GM19025 (cell line): Measurements from ENCODE around the gene CALU.

Experiments used
- ATAC-seq: cut with Tn5 transposase; IDR thresholded peaks from one replicate; pipeline ENCODE4 v1.9.1; 2021; ENCODE audit warnings: mild to moderate bottlenecking, low read depth, moderate library complexity; ENCODE audit not compliant: unreplicated experiment

Gene CALU

DNA sequence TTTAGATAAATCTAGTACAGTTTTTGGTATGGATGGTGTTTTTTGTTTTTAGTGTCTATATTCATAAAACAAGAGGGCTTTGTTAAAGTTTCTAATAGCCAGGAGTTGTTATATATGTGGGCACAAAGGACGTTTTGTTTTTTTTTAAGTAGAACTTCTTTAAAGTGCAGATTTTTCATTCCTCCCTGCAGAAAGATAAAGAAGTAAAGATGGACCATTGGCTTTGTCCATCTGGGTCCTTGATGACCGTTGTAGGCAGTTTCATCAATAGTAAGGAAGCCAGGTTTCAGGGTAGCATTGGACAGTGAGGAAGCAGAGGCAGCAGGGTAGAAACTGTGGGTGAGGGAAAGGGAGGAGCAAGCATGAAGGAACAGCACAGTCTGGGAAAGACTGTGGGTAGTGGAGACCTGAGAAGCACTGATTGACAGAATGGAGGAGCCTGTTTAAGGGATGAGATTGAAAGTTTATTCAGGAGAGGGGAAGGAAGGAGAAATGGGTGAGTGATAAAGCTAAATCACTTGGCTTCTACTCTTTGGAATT is 5.3 kb downstream of the CALU start:
- no peak for ATAC-seq

- no peak for ATAC-seq
These were observed 6.5 kb downstream of the CALU start for GRCh38 chr7:128745706-128746105.

DNA sequence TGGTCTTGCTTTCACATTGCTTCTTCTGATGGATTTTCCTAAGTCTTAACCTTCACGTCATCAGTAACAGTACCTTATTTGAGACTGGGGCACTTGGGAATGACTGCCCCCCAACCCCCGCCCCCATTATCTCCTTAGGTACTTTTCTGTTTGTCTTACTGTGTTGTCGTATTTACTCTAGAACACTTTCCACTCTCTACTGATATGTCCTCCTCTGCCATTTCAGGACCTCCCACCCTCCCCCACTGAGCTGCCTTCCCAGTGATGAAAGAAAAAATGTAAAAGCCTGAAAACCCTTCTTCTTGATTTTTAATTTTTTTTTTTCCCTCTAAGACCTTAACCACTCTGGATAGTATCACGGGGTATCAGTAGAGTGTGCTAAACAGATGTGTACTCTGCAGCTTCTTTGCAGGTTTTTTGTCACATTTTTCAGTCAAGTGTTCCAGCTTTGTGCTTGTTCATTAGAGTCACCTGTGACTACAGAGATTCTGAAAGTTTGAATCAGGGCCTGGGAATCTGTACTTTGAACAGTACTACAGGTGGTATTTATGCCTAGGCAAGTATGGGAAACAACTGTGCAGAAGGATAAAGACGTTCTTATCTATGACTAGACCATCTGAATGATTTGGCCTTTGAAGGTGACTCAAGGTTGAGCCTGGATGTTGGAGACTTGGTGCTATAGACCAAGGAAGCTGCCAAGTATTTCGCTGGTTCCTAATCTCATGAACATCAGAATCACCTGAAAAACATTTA is 8.3 kb downstream of the CALU start:
- no peak for ATAC-seq

DNA sequence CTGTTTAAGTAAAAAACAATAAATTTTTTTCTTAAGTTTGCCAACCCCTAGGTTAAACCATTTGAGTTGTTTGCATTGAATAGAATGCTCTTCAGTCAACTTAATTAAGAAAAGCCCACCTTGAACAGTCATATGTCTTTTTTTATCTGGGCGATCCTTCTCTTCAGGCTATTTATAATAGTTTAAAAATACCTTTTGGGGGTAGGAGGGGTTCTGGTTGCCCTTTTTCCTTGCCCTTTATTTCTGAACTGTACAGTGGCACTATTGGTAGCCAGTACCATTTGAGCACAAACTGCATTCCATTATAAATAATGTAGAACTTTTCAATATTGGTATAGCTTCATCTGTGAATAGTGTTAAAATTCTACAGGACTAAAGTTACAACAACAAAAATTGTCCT is 13.1 kb downstream of the CALU start:
- no peak for ATAC-seq

- ATAC-seq: no peak
These were observed 16.1 kb downstream of the CALU start for GRCh38 chr7:128755075-128755818.

GRCh38 chr7:128755819-128756476 is 16.8 kb downstream of the CALU start:
- no peak for ATAC-seq

DNA sequence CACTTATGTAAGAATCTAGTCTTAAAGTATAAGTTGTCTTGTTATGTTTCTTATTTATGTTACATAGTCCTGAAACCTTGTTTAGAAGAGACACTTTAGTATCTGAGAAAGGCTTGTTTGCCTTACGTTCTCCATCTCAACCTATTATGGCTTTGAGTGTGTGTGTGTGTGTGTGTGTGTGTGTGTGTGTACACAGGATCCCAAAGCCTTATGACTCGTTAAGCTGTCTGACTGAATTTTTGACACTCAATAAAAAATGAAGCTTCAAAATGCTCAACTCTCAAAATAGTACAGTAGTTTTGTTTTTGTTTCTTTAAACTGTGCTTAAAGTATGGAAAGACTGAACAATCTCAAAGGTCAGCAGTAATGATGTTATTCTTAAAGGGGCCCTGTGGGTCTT is 18.0 kb downstream of the CALU start:
- ATAC-seq: no peak

DNA sequence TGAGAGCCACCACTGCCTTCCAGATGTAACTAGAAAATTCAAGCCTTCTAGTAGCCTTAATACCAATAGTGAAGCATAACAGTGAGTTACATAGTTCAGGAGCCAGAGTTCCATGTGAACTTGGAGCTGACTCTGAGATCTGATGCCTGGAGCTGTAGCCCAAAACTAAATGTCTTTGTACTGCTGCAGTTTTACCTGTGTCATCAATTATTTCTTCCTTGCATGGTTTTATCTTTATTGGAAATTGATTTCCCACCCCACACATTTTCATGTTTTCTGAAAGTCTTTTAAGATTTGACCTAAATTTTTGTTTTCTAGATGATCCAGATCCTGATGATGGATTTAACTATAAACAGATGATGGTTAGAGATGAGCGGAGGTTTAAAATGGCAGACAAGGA is 19.4 kb downstream of the CALU start:
- ATAC-seq: no peak

- ATAC-seq: no peak
These were observed 20.1 kb downstream of the CALU start for GRCh38 chr7:128759242-128759641.

DNA sequence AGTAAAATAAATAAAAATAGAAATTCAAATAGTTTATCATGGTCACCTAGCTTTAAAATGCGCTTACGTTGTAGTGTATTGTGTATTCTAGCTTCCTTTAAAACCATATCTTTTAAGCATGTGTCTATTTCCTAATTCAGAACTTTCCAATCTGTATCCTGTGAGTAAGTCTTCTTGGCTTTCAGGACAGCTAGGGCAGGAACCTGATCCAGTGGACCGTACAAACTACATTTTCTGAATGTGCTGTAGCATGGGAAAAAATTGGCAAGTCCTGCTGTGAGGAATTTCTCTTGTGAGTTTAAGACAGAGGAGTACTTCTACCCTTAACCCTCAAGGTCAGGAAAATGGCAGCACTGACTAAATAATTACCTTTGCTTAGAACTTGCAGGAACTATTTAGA is 24.4 kb downstream of the CALU start:
- no peak for ATAC-seq

DNA sequence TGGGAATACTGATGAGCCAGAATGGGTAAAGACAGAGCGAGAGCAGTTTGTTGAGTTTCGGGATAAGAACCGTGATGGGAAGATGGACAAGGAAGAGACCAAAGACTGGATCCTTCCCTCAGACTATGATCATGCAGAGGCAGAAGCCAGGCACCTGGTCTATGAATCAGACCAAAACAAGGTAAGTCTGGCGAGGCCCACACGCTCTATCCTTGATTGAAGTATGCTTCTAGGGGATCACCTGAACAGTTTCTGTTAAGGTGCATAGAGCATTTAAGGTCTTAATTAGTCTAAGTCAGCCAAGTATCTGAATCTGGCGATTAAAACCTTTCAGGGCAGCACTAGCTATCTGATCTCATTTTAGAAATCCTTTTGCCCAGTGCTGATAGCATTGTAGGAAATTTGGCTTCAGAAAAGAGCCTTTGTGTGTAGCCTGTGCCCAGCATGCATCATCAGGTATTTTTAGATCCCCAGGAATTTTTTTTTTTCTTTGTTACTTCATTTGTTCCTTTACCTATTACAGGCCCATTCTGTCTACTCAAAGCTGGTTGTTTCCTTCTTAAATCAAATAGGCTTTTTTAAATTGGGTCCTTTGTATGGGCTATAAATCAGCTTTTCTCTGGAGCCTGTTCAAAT is 28.4 kb downstream of the CALU start:
- no peak for ATAC-seq

GRCh38 chr7:128770233-128770632 is 31.1 kb downstream of the CALU start:
- ATAC-seq: no peak

GRCh38 chr7:128773604-128774003 is 34.4 kb downstream of the CALU start:
- no peak for ATAC-seq

GRCh38 chr7:128774029-128774689 is 35.0 kb downstream of the CALU start:
- no peak for ATAC-seq

GRCh38 chr7:128774921-128775320 is 35.8 kb downstream of the CALU start:
- no peak for ATAC-seq

- no peak for ATAC-seq
These were observed 36.8 kb downstream of the CALU start, which contains the start of gene OPN1SW for GRCh38 chr7:128775744-128776474. OPN1SW (minus strand) TSS chr7:128775794; CDS start chr7:128775781, 13 bp downstream.

DNA sequence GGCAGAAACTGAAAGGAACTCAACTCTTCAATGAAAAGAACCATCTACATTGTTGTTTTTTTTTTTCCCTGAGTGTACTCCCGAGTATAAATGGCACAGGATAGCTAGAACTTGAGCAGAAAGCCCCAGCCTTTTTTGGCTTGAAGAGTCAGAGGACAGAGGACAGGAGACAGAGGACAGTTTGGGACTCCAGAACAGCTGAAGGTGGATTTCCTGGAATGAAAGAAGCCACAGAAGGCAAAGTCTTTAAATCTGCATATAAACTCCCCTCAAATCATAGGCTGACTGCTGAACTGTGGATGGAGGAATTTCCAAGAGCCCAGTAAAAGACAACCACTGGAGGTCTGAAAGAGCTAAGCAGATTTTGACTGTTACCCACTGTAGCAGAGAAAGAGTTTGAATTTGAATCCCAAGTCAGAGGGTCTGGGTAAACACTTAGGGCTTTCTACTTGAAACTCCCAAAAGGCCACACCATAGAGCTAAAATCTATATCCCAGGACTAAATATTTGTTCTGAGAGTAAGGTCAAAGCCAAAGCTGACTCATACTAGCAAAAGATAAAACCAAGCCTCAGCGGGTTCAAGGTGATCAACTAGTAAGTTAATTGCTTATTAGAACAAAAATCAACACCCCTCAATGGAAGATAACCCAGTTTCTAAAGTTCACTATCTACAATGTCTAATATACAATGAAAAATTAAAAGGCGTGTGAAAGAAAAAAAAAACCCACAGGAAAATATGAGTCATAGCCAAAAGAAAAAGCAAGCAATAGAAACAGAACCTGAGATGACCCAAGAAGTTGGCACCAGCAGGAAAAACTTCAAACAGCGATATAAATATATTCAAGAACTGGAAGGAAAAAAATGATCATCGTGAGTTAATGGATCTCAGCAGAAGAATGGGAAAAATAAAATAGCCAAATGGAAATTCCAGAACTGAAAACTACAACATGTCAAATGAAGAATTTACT is 38.3 kb downstream of the CALU start:
- ATAC-seq: no peak

DNA sequence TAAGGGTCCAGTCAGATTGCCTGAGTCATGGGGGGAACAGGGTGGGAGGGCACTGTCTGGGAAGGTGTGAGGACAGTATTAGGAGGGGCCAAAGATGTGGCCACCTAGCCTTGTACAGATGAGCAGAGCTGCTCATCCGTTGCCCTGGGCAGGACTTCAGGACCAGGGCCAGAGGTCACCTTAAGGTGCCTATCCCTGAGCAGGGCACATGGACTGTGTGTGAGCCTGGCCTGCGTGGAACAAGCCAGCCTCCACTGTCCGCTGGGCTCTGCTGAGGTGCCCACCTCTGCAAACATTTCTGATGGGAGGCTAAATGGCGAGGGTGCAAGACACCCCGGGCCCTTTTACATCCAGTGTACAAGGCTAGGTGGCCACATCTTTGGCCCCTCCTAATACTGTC is 39.8 kb downstream of the CALU start:
- ATAC-seq: no peak
